ENCODE results near the gene FOSL2.

The FOSL2 gene

DNA sequence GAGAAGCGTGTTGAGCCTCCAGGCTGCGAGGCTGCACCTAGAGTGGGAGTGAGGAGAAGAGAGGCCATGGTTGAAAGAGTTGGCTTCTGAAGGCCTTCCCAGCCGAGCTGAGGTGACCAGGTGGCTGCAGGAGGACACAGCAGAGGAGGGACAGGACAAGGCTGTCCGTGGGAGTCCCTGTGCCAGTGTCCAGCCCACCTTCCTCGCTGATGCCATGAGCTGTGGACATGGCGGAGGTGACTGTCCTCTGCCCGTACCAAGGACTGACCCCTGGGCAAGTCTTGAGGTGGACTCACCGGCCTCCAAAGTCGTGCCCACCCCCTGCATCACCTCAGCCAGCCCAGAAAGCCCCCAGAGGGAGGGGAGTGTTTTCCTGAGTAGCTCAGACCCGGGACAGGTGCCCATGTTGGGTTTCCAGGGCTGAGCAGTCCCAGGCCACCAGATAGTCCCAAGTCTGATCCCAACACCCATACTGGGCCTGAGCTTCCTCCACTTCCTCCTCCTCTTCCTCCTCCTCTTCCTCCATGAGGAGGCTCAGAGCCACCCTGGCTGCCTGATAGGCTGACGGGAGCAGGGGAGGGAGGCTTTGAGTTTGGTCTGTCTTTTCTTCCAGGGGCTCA lies 43.0 kb upstream of the FOSL2 start:
- no peak overlapping the region for H3K27ac ChIP-seq (ENCODE audit: low read length)
- WGBS (ENCODE audit: insufficient coverage, insufficient read length): no CpG with 5 or more reads among the region's 11 CpGs
- DNase-seq (ENCODE audit: low read depth, low spot score): no peak

DNA sequence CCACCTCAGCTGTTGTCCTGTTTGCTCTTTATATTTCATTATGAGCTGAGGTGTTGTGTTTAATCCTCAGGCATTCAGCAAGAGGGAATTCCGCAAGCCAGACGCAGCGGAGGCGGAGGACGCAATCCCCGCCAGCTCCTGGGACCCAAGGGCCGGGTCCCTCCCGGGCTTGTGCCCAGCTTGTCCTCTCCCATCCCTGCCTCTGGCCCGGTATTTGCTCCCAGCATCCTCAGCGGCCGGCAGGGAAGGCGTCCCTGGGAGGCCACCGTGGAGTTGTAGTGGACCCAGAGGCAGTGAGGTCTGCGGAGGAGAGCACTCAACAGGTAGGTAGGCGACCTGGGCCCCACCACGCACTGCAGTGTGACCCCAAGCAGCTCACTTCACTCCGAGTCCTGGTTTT lies 42.5 kb upstream of the FOSL2 start:
- Histone ChIP-seq H3K4me1 (ENCODE audit: control insufficient read depth, insufficient read depth, low read length) (no peaks in the 10 kb centered on the region), H3K4me3 (ENCODE audit: low read length) (no peak overlapping the region), H3K27me3 (ENCODE audit: control insufficient read depth, insufficient read depth, low read length) (no peaks in the 10 kb centered on the region), H3K36me3 (ENCODE audit: control insufficient read depth, insufficient read depth, low read length) (no peaks in the 10 kb centered on the region), H3K27ac (ENCODE audit: low read length) (no peak overlapping the region), H3K9me3 (ENCODE audit: control insufficient read depth, insufficient read depth, low read length) (no peaks in the 10 kb centered on the region)
- WGBS (ENCODE audit: insufficient coverage, insufficient read length): no CpG with 5 or more reads among the region's 17 CpGs
- DNase-seq (ENCODE audit: low read depth, low spot score): no peak

More for the DNA sequence above, 43.0 kb upstream of the FOSL2 start:
- Histone ChIP-seq H3K4me3 (ENCODE audit: low read length) (no peak overlapping the region), H3K27me3 (ENCODE audit: control insufficient read depth, insufficient read depth, low read length) (no peaks in the 10 kb centered on the region), H3K36me3 (ENCODE audit: control insufficient read depth, insufficient read depth, low read length) (no peaks in the 10 kb centered on the region), H3K9me3 (ENCODE audit: control insufficient read depth, insufficient read depth, low read length) (no peaks in the 10 kb centered on the region), H3K4me1 (ENCODE audit: control insufficient read depth, insufficient read depth, low read length) (no peaks in the 10 kb centered on the region)

DNA sequence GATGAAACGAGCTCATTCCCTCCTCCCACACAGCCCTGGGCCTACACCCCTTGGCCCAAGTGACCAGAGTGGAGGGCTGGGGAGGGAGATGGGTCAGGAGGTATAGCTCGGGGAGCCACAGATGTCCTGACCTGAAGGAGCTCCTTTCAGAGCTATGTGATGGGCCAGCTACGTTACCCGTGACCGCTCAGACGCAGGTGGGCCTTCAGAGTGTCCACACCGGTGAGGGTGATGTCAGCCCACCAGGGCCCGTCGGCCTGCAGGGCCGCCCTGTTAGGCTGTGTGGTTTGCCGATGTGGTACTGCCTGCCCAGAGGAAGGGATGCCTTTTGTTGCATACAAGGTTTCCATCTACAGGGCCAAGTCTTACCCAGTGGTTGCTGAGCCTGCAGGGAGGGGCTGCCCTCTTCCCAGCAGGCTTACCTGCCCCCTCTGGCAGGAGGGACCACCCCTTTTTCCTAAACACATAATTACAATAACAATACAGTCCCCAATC lies 41.8 kb upstream of the FOSL2 start:
- Histone ChIP-seq H3K4me1 (ENCODE audit: control insufficient read depth, insufficient read depth, low read length) (no peaks in the 10 kb centered on the region), H3K4me3 (ENCODE audit: low read length) (no peak overlapping the region), H3K27ac (ENCODE audit: low read length) (no peak overlapping the region), H3K27me3 (ENCODE audit: control insufficient read depth, insufficient read depth, low read length) (no peaks in the 10 kb centered on the region), H3K36me3 (ENCODE audit: control insufficient read depth, insufficient read depth, low read length) (no peaks in the 10 kb centered on the region), H3K9me3 (ENCODE audit: control insufficient read depth, insufficient read depth, low read length) (no peaks in the 10 kb centered on the region)
- no CpG with 5 or more reads among the region's 11 CpGs for WGBS (ENCODE audit: insufficient coverage, insufficient read length)
- no peak for DNase-seq (ENCODE audit: low read depth, low spot score)

DNA sequence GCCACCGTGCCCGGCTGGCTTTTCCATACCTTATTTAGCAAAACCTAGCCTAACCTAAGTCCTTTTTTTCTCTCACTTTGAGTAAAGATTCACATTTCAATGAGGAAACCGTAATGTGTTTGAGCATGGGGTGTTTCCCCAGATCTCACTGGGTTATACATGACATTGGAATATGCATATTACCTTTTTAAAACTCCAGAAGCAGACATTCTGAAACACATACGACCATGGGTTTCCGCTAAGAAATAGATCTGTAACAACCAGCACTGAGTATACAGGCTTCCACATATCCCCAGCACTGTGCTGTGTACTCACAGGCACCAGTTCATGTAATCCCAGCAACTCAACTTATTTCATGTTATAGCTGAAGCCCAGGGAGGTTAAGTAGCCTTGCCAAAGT lies 41.0 kb upstream of the FOSL2 start:
- Histone ChIP-seq H3K4me1 (ENCODE audit: control insufficient read depth, insufficient read depth, low read length) (no peaks in the 10 kb centered on the region), H3K9me3 (ENCODE audit: control insufficient read depth, insufficient read depth, low read length) (no peaks in the 10 kb centered on the region), H3K27ac (ENCODE audit: low read length) (no peak overlapping the region), H3K4me3 (ENCODE audit: low read length) (no peak overlapping the region), H3K36me3 (ENCODE audit: control insufficient read depth, insufficient read depth, low read length) (no peaks in the 10 kb centered on the region), H3K27me3 (ENCODE audit: control insufficient read depth, insufficient read depth, low read length) (no peaks in the 10 kb centered on the region)
- no CpG with 5 or more reads among the region's 5 CpGs for WGBS (ENCODE audit: insufficient coverage, insufficient read length)
- DNase-seq (ENCODE audit: low read depth, low spot score): no peak

DNA sequence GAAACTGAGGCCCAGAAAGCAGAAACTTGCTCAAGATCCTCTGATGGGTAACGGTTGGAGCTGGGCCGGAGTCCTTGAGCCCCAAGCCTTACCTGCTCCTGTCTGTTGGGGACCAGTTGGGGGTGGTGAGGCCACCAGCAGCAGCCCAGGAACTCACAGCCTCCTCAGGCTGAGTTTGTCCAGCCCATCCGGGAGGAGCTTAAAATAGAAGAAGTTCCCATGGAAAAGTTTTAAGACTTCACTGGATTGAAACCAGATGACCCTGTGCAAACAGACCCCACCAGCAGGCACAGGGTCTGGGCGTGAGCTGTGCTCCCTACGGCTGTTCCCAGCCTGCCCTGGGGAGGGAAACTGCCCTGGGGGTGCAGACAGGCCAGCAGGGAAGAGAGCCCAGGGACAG lies 40.6 kb upstream of the FOSL2 start:
- Histone ChIP-seq H3K27me3 (ENCODE audit: control insufficient read depth, insufficient read depth, low read length) (no peaks in the 10 kb centered on the region), H3K4me3 (ENCODE audit: low read length) (no peak overlapping the region), H3K27ac (ENCODE audit: low read length) (no peak overlapping the region), H3K36me3 (ENCODE audit: control insufficient read depth, insufficient read depth, low read length) (no peaks in the 10 kb centered on the region), H3K9me3 (ENCODE audit: control insufficient read depth, insufficient read depth, low read length) (no peaks in the 10 kb centered on the region), H3K4me1 (ENCODE audit: control insufficient read depth, insufficient read depth, low read length) (no peaks in the 10 kb centered on the region)
- WGBS (ENCODE audit: insufficient coverage, insufficient read length): no CpG with 5 or more reads among the region's 5 CpGs
- DNase-seq (ENCODE audit: low read depth, low spot score): no peak

DNA sequence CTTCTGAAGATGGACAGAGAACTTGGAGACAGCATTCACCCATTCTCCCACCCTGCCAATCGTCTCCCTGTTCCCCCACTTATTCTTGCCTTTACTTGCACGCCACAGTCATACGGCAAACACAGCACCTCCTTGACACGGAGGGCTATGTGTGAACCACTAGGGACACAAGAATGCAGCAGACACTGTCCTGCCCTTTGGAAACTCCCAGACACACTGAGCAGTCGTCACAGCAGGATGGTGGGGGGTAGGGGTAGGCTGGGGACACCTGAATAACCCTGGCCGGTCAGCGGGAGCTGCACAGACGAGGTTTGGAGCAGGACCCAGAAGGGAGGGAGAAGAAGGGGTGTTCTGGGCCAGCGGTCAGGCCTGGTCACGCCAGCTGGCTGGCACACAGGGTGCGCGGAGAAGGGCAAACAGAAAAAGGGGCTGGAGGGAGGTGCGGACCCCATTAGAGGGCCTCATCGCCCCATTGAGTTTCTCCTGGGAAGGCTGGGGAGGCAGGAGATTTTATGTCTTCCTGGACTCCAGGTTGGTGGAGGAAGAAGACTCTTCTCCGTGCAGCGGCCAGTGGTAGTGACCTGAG lies 40.0 kb upstream of the FOSL2 start:
- Histone ChIP-seq H3K9me3 (ENCODE audit: control insufficient read depth, insufficient read depth, low read length) (no peaks in the 10 kb centered on the region), H3K4me1 (ENCODE audit: control insufficient read depth, insufficient read depth, low read length) (no peaks in the 10 kb centered on the region), H3K27ac (ENCODE audit: low read length) (no peak overlapping the region), H3K27me3 (ENCODE audit: control insufficient read depth, insufficient read depth, low read length) (no peaks in the 10 kb centered on the region), H3K36me3 (ENCODE audit: control insufficient read depth, insufficient read depth, low read length) (no peaks in the 10 kb centered on the region), H3K4me3 (ENCODE audit: low read length) (no peak overlapping the region)
- WGBS (ENCODE audit: insufficient coverage, insufficient read length): no CpG with 5 or more reads among the region's 16 CpGs
- no peak for DNase-seq (ENCODE audit: low read depth, low spot score)

DNA sequence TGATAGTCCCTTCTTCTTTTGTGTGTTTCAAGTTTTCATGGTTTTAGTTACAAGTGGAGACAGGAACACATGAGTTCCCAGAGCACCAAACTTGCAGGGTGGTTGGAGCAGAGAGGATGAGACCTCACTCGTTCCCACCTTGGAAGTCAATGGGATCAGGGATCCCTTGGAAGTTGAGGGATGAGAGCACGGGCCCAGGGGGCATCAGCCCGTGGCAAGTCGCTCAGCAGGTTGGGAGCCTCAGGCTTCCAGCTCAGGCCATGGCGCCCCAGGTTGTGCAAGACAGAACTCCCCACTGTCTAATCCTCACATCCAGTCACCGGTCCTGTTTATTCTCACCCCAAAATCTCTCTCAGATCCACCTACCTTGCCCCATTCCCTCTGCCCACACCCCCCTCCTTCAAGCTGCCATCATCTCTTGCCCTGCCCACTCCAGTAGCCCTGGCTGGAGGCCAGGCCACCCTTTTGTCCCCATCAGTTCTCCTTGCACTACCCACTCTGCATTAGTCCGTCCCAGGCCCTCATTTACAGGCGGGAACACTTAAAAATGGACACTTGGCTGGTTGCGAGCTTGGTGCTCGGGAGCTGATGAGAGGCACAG lies 37.6 kb upstream of the FOSL2 start:
- Histone ChIP-seq H3K27ac (ENCODE audit: low read length) (no peak overlapping the region), H3K4me3 (ENCODE audit: low read length) (no peak overlapping the region), H3K9me3 (ENCODE audit: control insufficient read depth, insufficient read depth, low read length) (no peaks in the 10 kb centered on the region), H3K36me3 (ENCODE audit: control insufficient read depth, insufficient read depth, low read length) (no peaks in the 10 kb centered on the region), H3K27me3 (ENCODE audit: control insufficient read depth, insufficient read depth, low read length) (no peaks in the 10 kb centered on the region), H3K4me1 (ENCODE audit: control insufficient read depth, insufficient read depth, low read length) (no peaks in the 10 kb centered on the region)
- WGBS (ENCODE audit: insufficient coverage, insufficient read length): no CpG with 5 or more reads among the region's 10 CpGs
- DNase-seq (ENCODE audit: low read depth, low spot score): no peak

DNA sequence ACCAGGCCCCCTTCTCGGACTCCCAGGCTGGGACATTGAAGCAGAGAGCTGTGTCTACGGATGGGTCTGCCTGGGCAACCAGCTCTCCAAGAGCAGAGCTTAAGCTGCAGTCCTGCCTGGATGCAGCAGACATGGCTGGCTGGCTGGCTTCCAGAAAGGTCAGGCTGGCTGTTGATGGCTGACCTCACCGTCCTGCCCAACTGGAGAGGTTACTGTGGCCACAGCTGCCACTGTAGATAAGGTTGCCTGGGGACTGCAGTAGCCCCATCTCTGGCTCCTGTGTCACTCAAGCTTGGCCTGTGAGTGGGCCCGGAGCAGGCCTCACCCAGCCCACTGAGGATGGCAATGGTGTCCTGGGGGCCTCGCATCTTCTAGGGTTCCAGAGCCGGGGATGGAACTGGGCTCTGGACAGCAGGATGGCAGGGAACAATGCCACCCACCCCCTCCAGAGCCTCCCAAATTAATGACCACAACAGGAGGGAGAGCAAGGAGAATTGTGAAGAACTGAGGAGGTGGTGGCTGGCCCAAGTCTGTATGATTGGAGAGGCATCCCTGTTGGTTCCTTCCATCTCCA lies 37.0 kb upstream of the FOSL2 start:
- no peaks in the 10 kb centered on the region for H3K4me1 ChIP-seq (ENCODE audit: control insufficient read depth, insufficient read depth, low read length)
- no peak overlapping the region for H3K4me3 ChIP-seq (ENCODE audit: low read length)
- H3K9me3 ChIP-seq (ENCODE audit: control insufficient read depth, insufficient read depth, low read length): no peaks in the 10 kb centered on the region
- H3K27ac ChIP-seq (ENCODE audit: low read length): no peak overlapping the region
- no peaks in the 10 kb centered on the region for H3K27me3 ChIP-seq (ENCODE audit: control insufficient read depth, insufficient read depth, low read length)
- no peak for DNase-seq (ENCODE audit: low read depth, low spot score)
- WGBS (ENCODE audit: insufficient coverage, insufficient read length): no CpG with 5 or more reads among the region's 6 CpGs
- no peaks in the 10 kb centered on the region for H3K36me3 ChIP-seq (ENCODE audit: control insufficient read depth, insufficient read depth, low read length)

DNA sequence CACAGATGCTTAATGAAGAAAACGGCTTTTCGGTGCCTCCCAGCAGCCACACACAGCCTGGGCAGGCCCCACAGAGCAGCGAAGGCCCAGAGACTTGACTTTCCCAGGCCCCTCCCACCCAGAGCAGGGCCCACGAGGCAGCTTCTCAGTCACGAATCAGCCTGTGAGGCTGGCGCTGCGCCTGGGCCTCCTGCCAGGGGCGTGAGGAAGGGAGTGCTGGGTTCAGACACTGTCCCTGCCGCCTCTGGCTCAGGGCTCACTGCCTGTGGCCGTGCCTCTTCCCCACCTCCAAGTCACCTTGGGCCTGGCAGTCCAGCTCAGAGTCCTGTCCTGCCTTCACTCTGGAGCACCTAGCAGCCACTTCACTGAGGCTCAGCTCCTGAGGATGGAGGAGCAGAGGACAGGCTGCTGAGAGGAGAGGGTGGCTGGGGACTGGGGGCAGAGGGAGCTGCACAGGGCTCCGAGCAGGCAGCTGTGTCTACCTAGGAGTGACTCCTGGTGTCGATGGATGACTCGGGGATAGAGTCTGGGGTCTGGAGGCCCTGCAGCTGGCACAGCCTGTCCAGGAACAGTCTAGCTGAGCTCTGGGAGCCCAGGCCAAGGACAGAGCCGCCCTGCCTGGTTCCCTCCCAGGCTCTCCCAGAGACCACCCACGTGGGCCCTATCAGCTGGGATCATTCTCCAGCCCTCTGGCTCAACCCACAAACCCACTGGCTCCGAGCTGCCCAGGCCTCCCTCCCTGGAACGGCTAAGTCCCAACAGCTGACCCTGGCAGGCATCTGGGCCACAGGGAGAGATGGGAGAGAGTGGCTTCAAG lies 36.4 kb upstream of the FOSL2 start:
- DNase-seq (ENCODE audit: low read depth, low spot score): no peak
- H3K4me1 ChIP-seq (ENCODE audit: control insufficient read depth, insufficient read depth, low read length): no peaks in the 10 kb centered on the region
- H3K36me3 ChIP-seq (ENCODE audit: control insufficient read depth, insufficient read depth, low read length): no peaks in the 10 kb centered on the region
- H3K4me3 ChIP-seq (ENCODE audit: low read length): no peak overlapping the region
- H3K9me3 ChIP-seq (ENCODE audit: control insufficient read depth, insufficient read depth, low read length): no peaks in the 10 kb centered on the region
- no peaks in the 10 kb centered on the region for H3K27me3 ChIP-seq (ENCODE audit: control insufficient read depth, insufficient read depth, low read length)
- WGBS (ENCODE audit: insufficient coverage, insufficient read length): no CpG with 5 or more reads among the region's 17 CpGs
- no peak overlapping the region for H3K27ac ChIP-seq (ENCODE audit: low read length)

DNA sequence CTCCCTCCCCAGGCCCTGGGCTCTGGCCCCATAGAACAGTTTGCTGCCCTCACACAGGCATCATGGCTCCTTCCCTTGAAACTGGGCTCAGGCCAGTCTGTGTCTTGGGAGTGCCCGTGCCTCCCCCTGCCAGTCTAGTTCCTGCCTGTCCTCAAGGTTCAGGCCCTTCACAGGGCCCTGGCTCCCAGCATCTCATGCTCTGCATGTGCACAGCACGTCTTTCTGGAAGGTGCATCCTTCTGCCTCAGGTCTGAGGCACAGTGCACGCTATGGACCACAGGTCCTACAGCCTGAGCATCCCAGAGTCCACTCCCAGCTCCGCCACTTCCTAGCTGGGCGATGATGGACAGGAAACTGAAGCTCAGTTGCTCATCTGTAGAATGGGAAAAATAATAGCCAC lies 35.6 kb upstream of the FOSL2 start:
- no CpG with 5 or more reads among the region's 5 CpGs for WGBS (ENCODE audit: insufficient coverage, insufficient read length)
- H3K27me3 ChIP-seq (ENCODE audit: control insufficient read depth, insufficient read depth, low read length): no peaks in the 10 kb centered on the region
- no peak overlapping the region for H3K4me3 ChIP-seq (ENCODE audit: low read length)
- no peaks in the 10 kb centered on the region for H3K36me3 ChIP-seq (ENCODE audit: control insufficient read depth, insufficient read depth, low read length)
- no peaks in the 10 kb centered on the region for H3K9me3 ChIP-seq (ENCODE audit: control insufficient read depth, insufficient read depth, low read length)
- H3K4me1 ChIP-seq (ENCODE audit: control insufficient read depth, insufficient read depth, low read length): no peaks in the 10 kb centered on the region
- no peak for DNase-seq (ENCODE audit: low read depth, low spot score)
- no peak overlapping the region for H3K27ac ChIP-seq (ENCODE audit: low read length)

Measured in iPS DF 6.9 (cell line).